ENCODE measurements around the gene EVI2B. TPM values are rescaled to one million over a fixed set of nuclear protein-coding genes. Genes with fewer than 3 reads are reported as not detected.
"Not testable (repeated sequence)": the region's sequence is repeated elsewhere in the genome, so short reads cannot be mapped to it uniquely, and the experiment has no call there.

The EVI2B gene
- total RNA-seq: 100 to 1,000 TPM in 3 of 5 experiments, 10 to 100 TPM in 2; 57.8 to 154 (median 134) TPM
- 10 to 100 TPM; 80.4 to 84.4 TPM for polyA plus RNA-seq
- total RNA-seq: 40.4 reads per million, percentile 66 among the genes with 10 or more reads in this experiment

- H3K27me3 ChIP-seq (ENCODE audit: control insufficient read depth in 2 of 2, insufficient read depth in 2 of 2, low read length in 2 of 2): no peaks in the 10 kb centered on the region
- intact Hi-C loops (cut with micrococcal nuclease): loop anchor here (5.0 to 10.0 kb wide), 6 partner anchors 58 to 1919 kb away; partner anchors contain the start of genes CRLF3 (in 1 of the 2), NF1 (in 1 of the 2) and TAOK1 (in 1 of the 2)
- DNase-seq (peak in 7 of 9 donors; percentile 51 to 73 (median 69)), ATAC-seq (peak; percentile 46)
- Mint-ChIP-seq H3K4me1 (peaks cover 31 to 52% (median 44%) of the 10 kb centered on the region in 7 donors), H3K27ac (peak within 1 kb of the TSS; percentile 84 to 98 (median 95)), H3K4me3 (peak within 1 kb of the TSS; percentile 85 to 98 (median 92)), H3K27me3 (peaks cover 0 to 2% (median 0%) of the 10 kb centered on the region in 5 donors), H3K9me3 (peaks cover 0 to 3% (median 0%) of the 10 kb centered on the region in 11 donors), H3K36me3 (peaks cover 3 to 28% (median 8%) of the 10 kb centered on the region in 5 donors)
- H3K9me3 ChIP-seq (ENCODE audit: control insufficient read depth in 2 of 3, low read length in 3 of 3): no peaks in the 10 kb centered on the region
- H3K4me1 ChIP-seq (ENCODE audit: control insufficient read depth in 2 of 2, insufficient read depth in 2 of 2, low read length in 2 of 2): peaks cover 27 to 41% of the 10 kb centered on the region in 2 donors
- H3K27ac ChIP-seq (ENCODE audit: low read depth, low read length): peak within 1 kb of the TSS; percentile 82
- H3K4me3 ChIP-seq (ENCODE audit: low read length): peak within 1 kb of the TSS; percentile 63
- H3K36me3 ChIP-seq (ENCODE audit: control insufficient read depth in 2 of 3, insufficient read depth in 3 of 3, low read length in 3 of 3): no peaks in the 10 kb centered on the region
- POLR2A ChIA-PET: interaction anchor here (0.7 to 5.3 kb wide), 7 partner anchors 6 to 195 kb away, joined by 3 to 73 read pairs (median 10); partner anchors contain the start of gene EVI2A
- CTCF ChIA-PET: no interaction called here
Observed at GRCh38 chr17:31313982-31314781, at the start of gene EVI2B. Gene EVI2B, minus strand, starts transcription at chr17:31314054. Its CDS starts 8,445 bp downstream, at chr17:31305609.

GRCh38 chr17:31357839-31358394, 44.1 kb upstream of the EVI2B start:
- ATAC-seq (no peak), DNase-seq (no peak)
- no peak overlapping the region for H3K4me3 Mint-ChIP-seq
- no peaks in the 10 kb centered on the region for H3K27me3 ChIP-seq (ENCODE audit: control insufficient read depth in 2 of 2, insufficient read depth in 2 of 2, low read length in 2 of 2)
- peaks cover 11 to 67% (median 33%) of the 10 kb centered on the region in 5 donors for H3K36me3 Mint-ChIP-seq
- H3K27ac Mint-ChIP-seq: no peak overlapping the region
- no peaks in the 10 kb centered on the region for H3K9me3 ChIP-seq (ENCODE audit: control insufficient read depth in 2 of 3, low read length in 3 of 3)
- H3K4me1 Mint-ChIP-seq: no peaks in the 10 kb centered on the region
- peaks cover 0 to 30% (median 25%) of the 10 kb centered on the region in 3 experiments for H3K36me3 ChIP-seq (ENCODE audit: control insufficient read depth in 2 of 3, insufficient read depth in 3 of 3, low read length in 3 of 3)
- POLR2A ChIA-PET: interaction anchor here (0.6 kb wide), 1 partner anchor 15 kb away, joined by 3 read pairs; no protein-coding TSS in a partner anchor
- H3K27ac ChIP-seq (ENCODE audit: low read depth, low read length): no peak overlapping the region
- no peaks in the 10 kb centered on the region for H3K27me3 Mint-ChIP-seq
- CTCF ChIA-PET: no interaction called here
- no peak overlapping the region for H3K4me3 ChIP-seq (ENCODE audit: low read length)
- H3K4me1 ChIP-seq (ENCODE audit: control insufficient read depth in 2 of 2, insufficient read depth in 2 of 2, low read length in 2 of 2): no peaks in the 10 kb centered on the region
- intact Hi-C loops (cut with micrococcal nuclease): no loop called here
- no peaks in the 10 kb centered on the region for H3K9me3 Mint-ChIP-seq

- ChIA-PET CTCF (no interaction called here), POLR2A (no interaction called here)
- H3K4me1 Mint-ChIP-seq: no peaks in the 10 kb centered on the region
- ATAC-seq: no peak
- H3K27ac Mint-ChIP-seq: no peak overlapping the region
- no peak overlapping the region for H3K4me3 ChIP-seq (ENCODE audit: low read length)
- no peaks in the 10 kb centered on the region for H3K4me1 ChIP-seq (ENCODE audit: control insufficient read depth in 2 of 2, insufficient read depth in 2 of 2, low read length in 2 of 2)
- DNase-seq: no peak
- H3K27ac ChIP-seq (ENCODE audit: low read depth, low read length): no peak overlapping the region
- H3K4me3 Mint-ChIP-seq: no peak overlapping the region
- H3K27me3 Mint-ChIP-seq: no peaks in the 10 kb centered on the region
- H3K9me3 ChIP-seq (ENCODE audit: control insufficient read depth in 2 of 3, low read length in 3 of 3): no peaks in the 10 kb centered on the region
- H3K27me3 ChIP-seq (ENCODE audit: control insufficient read depth in 2 of 2, insufficient read depth in 2 of 2, low read length in 2 of 2): no peaks in the 10 kb centered on the region
- intact Hi-C loops (cut with micrococcal nuclease): no loop called here
- peaks cover 0 to 31% (median 28%) of the 10 kb centered on the region in 3 experiments for H3K36me3 ChIP-seq (ENCODE audit: control insufficient read depth in 2 of 3, insufficient read depth in 3 of 3, low read length in 3 of 3)
- H3K9me3 Mint-ChIP-seq: no peaks in the 10 kb centered on the region
- H3K36me3 Mint-ChIP-seq: peaks cover 11 to 67% (median 27%) of the 10 kb centered on the region in 5 donors
Observed at GRCh38 chr17:31357091-31357490, 43.2 kb upstream of the EVI2B start.

GRCh38 chr17:31355935-31356334, 42.1 kb upstream of the EVI2B start:
- POLR2A ChIA-PET: no interaction called here
- Histone ChIP-seq H3K27me3 (ENCODE audit: control insufficient read depth in 2 of 2, insufficient read depth in 2 of 2, low read length in 2 of 2) (no peaks in the 10 kb centered on the region), H3K4me1 (ENCODE audit: control insufficient read depth in 2 of 2, insufficient read depth in 2 of 2, low read length in 2 of 2) (no peaks in the 10 kb centered on the region), H3K4me3 (ENCODE audit: low read length) (no peak overlapping the region), H3K27ac (ENCODE audit: low read depth, low read length) (no peak overlapping the region), H3K36me3 (ENCODE audit: control insufficient read depth in 2 of 3, insufficient read depth in 3 of 3, low read length in 3 of 3) (peaks cover 0 to 31% (median 25%) of the 10 kb centered on the region in 3 experiments), H3K9me3 (ENCODE audit: control insufficient read depth in 2 of 3, low read length in 3 of 3) (no peaks in the 10 kb centered on the region)
- H3K27me3 Mint-ChIP-seq: no peaks in the 10 kb centered on the region
- H3K4me3 Mint-ChIP-seq: no peak overlapping the region
- H3K27ac Mint-ChIP-seq: no peak overlapping the region
- peaks cover 11 to 66% (median 23%) of the 10 kb centered on the region in 5 donors for H3K36me3 Mint-ChIP-seq
- H3K9me3 Mint-ChIP-seq: no peaks in the 10 kb centered on the region
- H3K4me1 Mint-ChIP-seq: no peaks in the 10 kb centered on the region
- CTCF ChIA-PET: no interaction called here
- intact Hi-C loops (cut with micrococcal nuclease): no loop called here
- ATAC-seq (no peak), DNase-seq (no peak)

GRCh38 chr17:31349454-31349853, 35.6 kb upstream of the EVI2B start:
- CTCF ChIA-PET: interaction anchor here (0.8 kb wide), 1 partner anchor 56 kb away, joined by 3 read pairs; no protein-coding TSS in a partner anchor

GRCh38 chr17:31345191-31345747, 31.4 kb upstream of the EVI2B start:
- CTCF ChIA-PET; DNase-seq; H3K4me1 Mint-ChIP-seq; H3K27ac ChIP-seq (ENCODE audit: low read depth, low read length); H3K4me1 ChIP-seq (ENCODE audit: control insufficient read depth in 2 of 2, insufficient read depth in 2 of 2, low read length in 2 of 2); H3K9me3 Mint-ChIP-seq; H3K9me3 ChIP-seq (ENCODE audit: control insufficient read depth in 2 of 3, low read length in 3 of 3); H3K27me3 ChIP-seq (ENCODE audit: control insufficient read depth in 2 of 2, insufficient read depth in 2 of 2, low read length in 2 of 2); intact Hi-C loops (cut with micrococcal nuclease); H3K4me3 ChIP-seq (ENCODE audit: low read length); H3K27me3 Mint-ChIP-seq; ATAC-seq; POLR2A ChIA-PET; H3K4me3 Mint-ChIP-seq; H3K27ac Mint-ChIP-seq: not testable (repeated sequence)
- peaks cover 0 to 19% (median 5%) of the 10 kb centered on the region in 3 experiments for H3K36me3 ChIP-seq (ENCODE audit: control insufficient read depth in 2 of 3, insufficient read depth in 3 of 3, low read length in 3 of 3)
- H3K36me3 Mint-ChIP-seq: peaks cover 9 to 43% (median 19%) of the 10 kb centered on the region in 5 donors

More at GRCh38 chr17:31349454-31349853, 35.6 kb upstream of the EVI2B start:
- peaks cover 2 to 22% (median 3%) of the 10 kb centered on the region in 3 experiments for H3K36me3 ChIP-seq (ENCODE audit: control insufficient read depth in 2 of 3, insufficient read depth in 3 of 3, low read length in 3 of 3)
- Mint-ChIP-seq H3K27me3 (no peaks in the 10 kb centered on the region), H3K4me3 (no peak overlapping the region), H3K36me3 (peaks cover 13 to 45% (median 21%) of the 10 kb centered on the region in 5 donors), H3K4me1 (no peaks in the 10 kb centered on the region), H3K9me3 (no peaks in the 10 kb centered on the region), H3K27ac (peak overlapping the region in 2 of 9 donors; percentile 14 to 49)
- no peaks in the 10 kb centered on the region for H3K9me3 ChIP-seq (ENCODE audit: control insufficient read depth in 2 of 3, low read length in 3 of 3)
- H3K4me3 ChIP-seq (ENCODE audit: low read length): no peak overlapping the region
- ATAC-seq (no peak), DNase-seq (no peak)
- intact Hi-C loops (cut with micrococcal nuclease): no loop called here
- no peak overlapping the region for H3K27ac ChIP-seq (ENCODE audit: low read depth, low read length)
- H3K27me3 ChIP-seq (ENCODE audit: control insufficient read depth in 2 of 2, insufficient read depth in 2 of 2, low read length in 2 of 2): no peaks in the 10 kb centered on the region
- H3K4me1 ChIP-seq (ENCODE audit: control insufficient read depth in 2 of 2, insufficient read depth in 2 of 2, low read length in 2 of 2): no peaks in the 10 kb centered on the region
- POLR2A ChIA-PET: interaction anchor here (0.6 kb wide), 1 partner anchor 969 kb away, joined by 4 read pairs; no protein-coding TSS in a partner anchor
